ENCODE data around the gene CRYL1. TPM values are rescaled to one million over a fixed set of nuclear protein-coding genes. Genes with fewer than 3 reads are reported as not detected.
A peak's percentile ranks its signal among the peaks of the same experiment; 100 is the strongest.

CRYL1 gene
- polyA plus RNA-seq, 3 donors, result 35.0 to 70.2 (median 51.4) TPM

DNA sequence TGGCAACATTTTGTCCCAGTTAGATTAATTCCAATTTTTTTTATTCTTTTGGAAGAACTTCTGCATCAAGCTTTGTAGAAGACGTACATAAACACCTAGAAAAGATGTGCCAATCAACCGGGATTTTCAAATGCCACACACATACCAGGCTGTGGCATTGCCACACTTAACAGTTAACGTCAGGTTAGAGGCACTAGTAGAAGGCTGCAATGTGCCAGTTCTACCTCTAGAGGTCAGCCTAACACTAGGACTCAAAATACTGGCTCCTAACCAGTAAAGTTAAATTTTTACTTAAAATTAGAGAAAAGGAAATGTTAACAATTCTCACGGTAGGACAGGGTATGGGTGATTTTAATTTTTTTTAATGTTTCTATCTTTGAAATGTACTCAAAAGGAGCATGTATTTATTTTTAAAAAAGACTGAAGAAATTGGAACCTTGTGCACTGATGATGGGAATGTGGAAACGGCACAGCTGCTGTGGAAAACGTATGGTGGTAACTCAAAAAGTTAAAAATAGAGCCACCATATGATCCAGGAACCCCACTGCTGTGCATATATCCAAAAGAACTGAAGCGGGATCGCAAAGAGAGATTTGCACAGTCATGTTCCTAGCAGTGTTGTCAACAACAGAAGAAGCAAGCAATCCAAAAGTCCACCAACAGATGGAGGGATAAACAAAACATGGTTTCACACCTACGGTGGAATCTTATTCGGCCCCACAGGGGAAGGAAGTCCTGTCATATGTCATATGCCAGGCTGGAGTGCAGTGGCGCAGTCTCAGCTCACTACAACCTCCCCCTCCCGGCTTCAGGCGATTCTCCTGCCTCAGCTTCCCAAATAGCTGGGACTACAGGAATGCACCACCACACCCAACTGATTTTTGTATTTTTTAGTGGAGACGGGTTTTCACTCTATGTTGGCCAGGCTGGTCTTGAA lies 30.3 kb downstream of the CRYL1 start:
- H3K9ac ChIP-seq (ENCODE audit: insufficient read depth, low read length, poor library complexity, severe bottlenecking), result no peak overlapping the region
- peak; percentile 99 for TF ChIP-seq CTCF (IDR thresholded peaks at IDR 0.05)
- no peak overlapping the region for H3K27ac ChIP-seq (ENCODE audit: low read depth in 1 of 2, low read length in 2 of 2)
- intact Hi-C loops (cut with micrococcal nuclease), result loop anchor here (1.0 to 10.0 kb wide), 4 partner anchors 199 to 429 kb away; no protein-coding TSS in a partner anchor
- H3K36me3 ChIP-seq (replicated peaks in 1 of 2; ENCODE audit: control insufficient read depth in 1 of 2, insufficient read depth in 2 of 2, low read length in 2 of 2), result no peaks in the 10 kb centered on the region
- H3K4me1 Mint-ChIP-seq, result peaks cover 11% of the 10 kb centered on the region
- no peaks in the 10 kb centered on the region for H3K79me2 ChIP-seq (ENCODE audit: insufficient read depth, low read length)
- H3K36me3 Mint-ChIP-seq, result peaks cover under 1 to 3% of the 10 kb centered on the region in 2 donors
- H3K9me3 ChIP-seq (replicated peaks in 1 of 2; ENCODE audit: control insufficient read depth in 1 of 2, insufficient read depth in 1 of 2, low read length in 2 of 2), result no peaks in the 10 kb centered on the region
- H3K9me3 Mint-ChIP-seq, result peaks cover 0 to 5% (median 1%) of the 10 kb centered on the region in 7 donors
- H3K4me3 ChIP-seq (replicated peaks in 1 of 3; ENCODE audit: low read depth in 2 of 3, low read length in 3 of 3), result peak overlapping the region; percentile 22 to 62 (median 34)
- peaks cover 9 to 10% of the 10 kb centered on the region in 2 donors for H3K4me1 ChIP-seq (ENCODE audit: control insufficient read depth in 1 of 2, insufficient read depth in 2 of 2, low read length in 2 of 2)
- WGBS (ENCODE audit: insufficient coverage), result 0% methylated on average over 5 of the region's 14 CpGs
- H2AFZ ChIP-seq (ENCODE audit: insufficient read depth, low read depth, low read length, poor library complexity, severe bottlenecking), result no peak overlapping the region
- H3K27ac Mint-ChIP-seq, result peak overlapping the region in 4 of 7 donors; percentile 31 to 47 (median 39)
- no peaks in the 10 kb centered on the region for H3K27me3 ChIP-seq (ENCODE audit: control insufficient read depth in 2 of 2, insufficient read depth in 2 of 2, low read length in 2 of 2)
- H3K4me2 ChIP-seq (replicated peaks; ENCODE audit: extremely low read depth, low read length, poor library complexity, severe bottlenecking), result peak overlapping the region; percentile 64
- DNase-seq, result peak; percentile 57 to 82 (median 69)
- H3K27me3 Mint-ChIP-seq (ENCODE audit: low read depth in 3 of 3), result no peaks in the 10 kb centered on the region
- peaks cover 4% of the 10 kb centered on the region for H4K20me1 ChIP-seq (ENCODE audit: insufficient read depth, low read length)
- peak overlapping the region; percentile 56 to 65 for H3K4me3 Mint-ChIP-seq

DNA sequence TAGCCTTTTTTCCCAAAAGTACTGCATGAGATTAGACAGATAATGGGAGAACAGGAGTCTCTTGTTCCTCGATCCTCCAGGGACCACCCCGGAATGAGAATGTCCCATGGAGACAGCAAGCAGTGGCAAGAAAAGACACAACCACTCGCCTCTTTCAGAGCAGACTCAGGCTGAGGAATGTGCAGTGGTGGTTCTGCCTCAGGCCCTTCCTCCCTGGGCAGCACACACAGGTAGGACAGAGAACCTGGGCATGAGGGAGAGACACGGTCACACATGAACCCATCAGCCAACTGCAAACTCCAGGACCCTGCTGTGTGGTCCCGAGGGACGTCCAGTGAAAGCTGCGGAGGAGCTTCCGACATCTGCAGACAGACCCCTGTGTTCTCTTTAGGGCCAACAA lies 31.0 kb downstream of the CRYL1 start:
- H3K9me3 ChIP-seq (replicated peaks in 1 of 2; ENCODE audit: control insufficient read depth in 1 of 2, insufficient read depth in 1 of 2, low read length in 2 of 2), result no peaks in the 10 kb centered on the region
- H4K20me1 ChIP-seq (ENCODE audit: insufficient read depth, low read length), result peaks cover 4% of the 10 kb centered on the region
- Mint-ChIP-seq H3K4me1 (peaks cover 10% of the 10 kb centered on the region), H3K27ac (peak overlapping the region in 1 of 7 donors; percentile 44), H3K36me3 (no peaks in the 10 kb centered on the region), H3K4me3 (no peak overlapping the region), H3K9me3 (peaks cover 0 to 2% (median 0%) of the 10 kb centered on the region in 7 donors), H3K27me3 (ENCODE audit: low read depth in 3 of 3) (no peaks in the 10 kb centered on the region)
- DNase-seq, result no peak
- H3K79me2 ChIP-seq (ENCODE audit: insufficient read depth, low read length), result no peaks in the 10 kb centered on the region
- no peak overlapping the region for H3K9ac ChIP-seq (ENCODE audit: insufficient read depth, low read length, poor library complexity, severe bottlenecking)
- no peak overlapping the region for H3K27ac ChIP-seq (ENCODE audit: low read depth in 1 of 2, low read length in 2 of 2)
- peaks cover 9 to 10% of the 10 kb centered on the region in 2 donors for H3K4me1 ChIP-seq (ENCODE audit: control insufficient read depth in 1 of 2, insufficient read depth in 2 of 2, low read length in 2 of 2)
- no peaks in the 10 kb centered on the region for H3K36me3 ChIP-seq (replicated peaks in 1 of 2; ENCODE audit: control insufficient read depth in 1 of 2, insufficient read depth in 2 of 2, low read length in 2 of 2)
- intact Hi-C loops (cut with micrococcal nuclease), result loop anchor here (1.0 to 10.0 kb wide), 6 partner anchors 200 to 430 kb away; no protein-coding TSS in a partner anchor
- H3K4me3 ChIP-seq (replicated peaks in 1 of 3; ENCODE audit: low read depth in 2 of 3, low read length in 3 of 3), result no peak overlapping the region
- no peaks in the 10 kb centered on the region for H3K27me3 ChIP-seq (ENCODE audit: control insufficient read depth in 2 of 2, insufficient read depth in 2 of 2, low read length in 2 of 2)
- H3K4me2 ChIP-seq (replicated peaks; ENCODE audit: extremely low read depth, low read length, poor library complexity, severe bottlenecking), result no peak overlapping the region
- no peak for TF ChIP-seq CTCF (IDR thresholded peaks at IDR 0.05)
- 64% methylated on average over 8 of the region's 8 CpGs for WGBS (ENCODE audit: insufficient coverage)
- H2AFZ ChIP-seq (ENCODE audit: insufficient read depth, low read depth, low read length, poor library complexity, severe bottlenecking), result no peak overlapping the region
